Measurements from ENCODE around the gene MEIS3. TPM values are rescaled to one million over a fixed set of nuclear protein-coding genes. Genes with fewer than 3 reads are reported as not detected.

MEIS3 gene
- polyA plus RNA-seq, 1 of the 3 experiments (the other 2 are of a cell fraction), result 69.8 TPM

GRCh38 chr19:47422417-47423163 is 3.3 kb upstream of the MEIS3 start:
- TF ChIP-seq ZBTB33 (IDR thresholded peaks at IDR 0.05; ENCODE audit: borderline replicate concordance, low read depth), result no peak
- TF ChIP-seq POLR2AphosphoS5 (IDR thresholded peaks at IDR 0.05; ENCODE audit: low read depth, low read length), result no peak
- no peak for TF ChIP-seq TCF12 (IDR thresholded peaks at IDR 0.05)
- no peak for TF ChIP-seq MXI1 (IDR thresholded peaks at IDR 0.05; ENCODE audit: low read depth, low read length)
- TF ChIP-seq RAD21 (IDR thresholded peaks at IDR 0.05; ENCODE audit: low read length), result no peak
- TF ChIP-seq FOXM1 (IDR thresholded peaks at IDR 0.05; ENCODE audit: low read depth), result no peak
- TF ChIP-seq USF1 (IDR thresholded peaks at IDR 0.05; ENCODE audit: borderline replicate concordance, low read depth), result no peak
- no peak for TF ChIP-seq CTCF (IDR thresholded peaks at IDR 0.05)
- TF ChIP-seq ELF1 (IDR thresholded peaks at IDR 0.05), result no peak
- TF ChIP-seq SMC3 (IDR thresholded peaks at IDR 0.05; ENCODE audit: low read depth, low read length), result no peak
- TF ChIP-seq RXRA (IDR thresholded peaks at IDR 0.05; ENCODE audit: borderline replicate concordance, low read depth), result no peak
- no peak for TF ChIP-seq NRF1 (IDR thresholded peaks at IDR 0.05; ENCODE audit: low read depth, low read length)
- no peak for TF ChIP-seq JUND (IDR thresholded peaks at IDR 0.05)
- no peak for TF ChIP-seq TEAD4 (IDR thresholded peaks at IDR 0.05; ENCODE audit: borderline replicate concordance, insufficient read depth)
- no peak for TF ChIP-seq EZH2phosphoT487 (IDR thresholded peaks at IDR 0.05; ENCODE audit: borderline replicate concordance, low read depth)
- no peak for TF ChIP-seq PBX3 (IDR thresholded peaks at IDR 0.05)
- TF ChIP-seq REST (IDR thresholded peaks at IDR 0.05; ENCODE audit: low read depth, low read length), result no peak
- WGBS (ENCODE audit: low lambda C conversion rate), result 56% methylated on average over 1 of the region's 1 CpG
- Histone ChIP-seq H3K27ac (ENCODE audit: low read depth in 2 of 2, low read length in 1 of 2) (no peak overlapping the region), H3K79me2 (ENCODE audit: insufficient read depth) (peaks cover 14% of the 10 kb centered on the region), H3K27me3 (ENCODE audit: insufficient read depth) (no peaks in the 10 kb centered on the region), H3K4me2 (peak overlapping the region; percentile 73), H3K9me2 (no peaks in the 10 kb centered on the region), H3K36me3 (replicated peaks in 1 of 2; ENCODE audit: control insufficient read depth in 1 of 2, insufficient read depth in 2 of 2, low read length in 1 of 2) (no peaks in the 10 kb centered on the region), H3K9ac (0 out of 2 replicates have a peak overlapping the region, but pooled peaks have one; percentile 21), H3K9me3 (no peaks in the 10 kb centered on the region), H4K20me1 (ENCODE audit: insufficient read depth) (peaks cover 9% of the 10 kb centered on the region), H3K4me3 (ENCODE audit: low read depth in 2 of 2, low read length in 1 of 2) (no peak overlapping the region), H3F3A (replicated peaks; ENCODE audit: insufficient read depth) (peaks cover 14% of the 10 kb centered on the region), H2AFZ (ENCODE audit: low read depth) (peak overlapping the region; percentile 41; the same call in 1 of the 2 replicates), H3K4me1 (ENCODE audit: control insufficient read depth in 1 of 2, insufficient read depth in 2 of 2, low read depth in 1 of 2, low read length in 1 of 2) (peaks cover 26 to 36% of the 10 kb centered on the region in 2 experiments; a peak in 3 of 4 replicates)
- DNase-seq, result no peak
- POLR2A ChIA-PET, result no interaction called here
- CTCF ChIA-PET, result no interaction called here

Data from SK-N-SH (cell line).